GM18511 (cell line): ENCODE results near the gene PPP1R14B.

Experiments
- ATAC-seq: cut with Tn5 transposase; IDR thresholded peaks from one replicate; pipeline ENCODE4 v1.9.1; 2021; ENCODE audit warnings: mild to moderate bottlenecking, moderate library complexity; ENCODE audit not compliant: unreplicated experiment

Gene PPP1R14B, protein sequence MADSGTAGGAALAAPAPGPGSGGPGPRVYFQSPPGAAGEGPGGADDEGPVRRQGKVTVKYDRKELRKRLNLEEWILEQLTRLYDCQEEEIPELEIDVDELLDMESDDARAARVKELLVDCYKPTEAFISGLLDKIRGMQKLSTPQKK

DNA sequence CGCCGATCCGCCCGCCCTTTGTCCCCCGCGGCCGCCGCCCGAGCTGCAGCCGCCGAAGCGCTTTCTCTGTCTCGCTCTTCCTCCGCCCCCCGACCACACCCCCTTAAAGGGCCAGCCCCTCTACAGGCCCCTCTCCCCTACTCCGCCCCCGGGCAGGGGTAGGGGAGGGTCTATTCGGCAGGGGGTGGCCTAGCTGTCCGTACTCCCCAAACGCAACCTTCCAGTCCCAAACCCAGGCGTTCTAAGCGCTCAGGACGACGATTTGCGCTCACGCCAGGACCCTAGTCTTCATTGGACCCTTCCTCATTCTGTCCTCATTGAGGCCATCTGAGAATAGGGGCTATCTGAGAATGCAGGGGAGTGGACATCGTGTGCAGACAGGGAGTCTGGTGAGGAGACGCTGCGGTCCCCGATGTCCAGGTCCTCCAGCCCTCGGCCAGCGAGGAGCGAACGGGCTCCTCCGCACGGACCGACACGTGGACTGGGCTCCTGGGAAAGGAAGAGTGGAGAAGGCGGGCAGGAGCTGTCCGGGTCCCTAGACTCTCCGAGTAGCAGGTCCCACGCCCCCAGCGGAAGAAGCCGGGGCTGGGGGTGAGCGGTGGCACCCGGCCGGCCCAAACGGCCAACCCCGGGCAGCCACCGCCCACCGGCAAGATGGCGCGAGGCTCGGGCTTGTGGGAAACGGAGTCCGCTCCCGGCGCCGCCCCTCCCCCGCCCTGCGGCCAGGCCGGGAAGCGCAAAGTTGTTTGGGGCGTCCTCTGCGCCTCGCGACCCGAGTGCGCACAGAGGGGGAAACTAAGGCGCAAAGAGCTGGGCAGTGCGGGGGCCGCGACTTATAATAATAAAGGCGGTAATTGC is at the start of gene PPP1R14B:
Gene PPP1R14B (minus strand): TSS at position 73 of the 858 bp plus-strand sequence. CDS start 270 bp downstream, outside the sequence.
- ATAC-seq = peak; percentile 48

DNA sequence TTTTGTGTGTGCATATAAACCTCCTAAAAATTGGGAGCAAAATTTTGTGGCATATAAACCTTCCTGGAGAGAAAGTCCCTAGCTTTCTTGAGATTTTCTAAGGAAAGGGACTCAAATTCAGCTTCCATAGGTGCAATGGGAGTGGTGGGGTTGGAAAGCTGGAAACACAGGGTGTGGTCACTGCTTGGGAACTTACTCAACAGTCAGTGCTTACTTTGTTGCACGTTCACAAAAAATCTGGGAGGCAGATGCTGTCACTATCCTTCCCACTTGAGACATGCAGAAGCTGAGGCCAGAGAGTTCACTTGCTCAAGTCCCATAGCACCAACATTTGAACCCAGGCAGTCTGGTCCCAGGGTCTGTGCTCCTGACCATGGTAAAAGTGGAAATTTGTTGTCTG is 49.5 kb upstream of the PPP1R14B start:
- no peak for ATAC-seq

DNA sequence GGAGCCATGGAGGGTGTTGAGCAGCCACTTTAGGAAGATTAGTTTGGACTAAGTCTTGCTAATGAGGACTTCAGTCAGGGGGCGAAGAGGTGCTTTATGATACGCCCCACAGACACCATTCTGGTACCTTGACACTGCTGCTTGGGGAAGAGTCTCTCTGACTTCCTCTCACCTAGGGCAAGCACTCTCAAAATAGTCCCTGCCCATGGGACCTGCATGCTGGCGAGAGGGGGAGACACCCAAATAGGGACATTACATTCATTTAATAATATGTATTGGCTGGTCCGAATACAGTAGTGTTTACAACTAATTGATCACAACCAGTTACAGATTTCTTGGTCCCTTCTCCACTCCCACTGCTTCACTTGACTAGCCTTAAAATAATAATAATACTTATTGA is 49.0 kb upstream of the PPP1R14B start:
- ATAC-seq = no peak

DNA sequence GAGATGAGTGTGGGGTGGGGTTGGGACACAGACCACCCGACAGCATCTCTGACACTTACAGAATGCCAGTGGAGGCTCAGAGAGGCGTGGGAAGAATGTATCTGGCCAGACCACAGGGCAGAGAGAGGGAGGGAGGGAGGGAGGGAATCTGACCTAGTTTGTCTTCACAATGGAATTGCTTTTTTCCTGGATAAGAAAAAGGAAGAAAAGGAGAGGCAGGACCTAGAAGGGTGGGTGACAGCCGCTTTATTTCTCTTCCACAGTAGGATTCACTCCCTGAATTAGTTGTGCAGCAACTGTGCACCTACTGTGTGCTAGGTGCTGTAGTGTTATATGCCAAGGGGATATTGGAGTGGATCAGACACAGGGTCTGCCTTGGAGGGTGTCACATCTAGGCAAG is 48.0 kb upstream of the PPP1R14B start:
- ATAC-seq = no peak

DNA sequence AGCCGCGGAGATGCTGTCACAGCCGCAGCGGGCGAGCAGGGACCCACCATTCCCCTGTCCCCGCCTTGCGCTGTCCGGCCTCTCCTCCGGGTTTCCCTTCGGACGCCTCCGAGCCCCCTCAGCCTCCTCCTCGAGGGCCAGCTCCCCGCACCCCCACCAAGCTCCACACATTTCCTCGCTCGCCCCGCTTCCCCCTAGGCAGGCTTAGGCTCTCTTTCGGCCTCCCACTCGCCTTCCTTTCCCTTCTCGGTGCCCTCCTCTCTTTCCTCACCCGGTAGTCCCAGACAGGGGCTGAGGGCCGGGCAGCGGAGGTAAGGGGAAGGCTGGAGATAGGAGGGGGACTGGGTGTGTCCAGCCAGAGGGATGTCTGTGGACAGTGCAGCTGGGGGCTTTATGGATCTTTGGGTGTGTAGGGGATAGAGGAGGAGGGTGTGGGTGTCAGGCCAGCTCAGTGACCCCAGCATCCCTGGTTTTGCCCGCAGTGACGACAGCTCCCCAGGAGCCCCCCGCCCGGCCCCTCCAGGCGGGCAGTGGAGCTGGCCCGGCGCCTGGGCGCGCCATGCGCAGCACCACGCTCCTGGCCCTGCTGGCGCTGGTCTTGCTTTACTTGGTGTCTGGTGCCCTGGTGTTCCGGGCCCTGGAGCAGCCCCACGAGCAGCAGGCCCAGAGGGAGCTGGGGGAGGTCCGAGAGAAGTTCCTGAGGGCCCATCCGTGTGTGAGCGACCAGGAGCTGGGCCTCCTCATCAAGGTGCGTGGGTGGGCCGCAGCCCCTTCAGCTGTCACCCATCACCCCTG is 45.9 kb upstream of the PPP1R14B start:
- ATAC-seq = no peak

DNA sequence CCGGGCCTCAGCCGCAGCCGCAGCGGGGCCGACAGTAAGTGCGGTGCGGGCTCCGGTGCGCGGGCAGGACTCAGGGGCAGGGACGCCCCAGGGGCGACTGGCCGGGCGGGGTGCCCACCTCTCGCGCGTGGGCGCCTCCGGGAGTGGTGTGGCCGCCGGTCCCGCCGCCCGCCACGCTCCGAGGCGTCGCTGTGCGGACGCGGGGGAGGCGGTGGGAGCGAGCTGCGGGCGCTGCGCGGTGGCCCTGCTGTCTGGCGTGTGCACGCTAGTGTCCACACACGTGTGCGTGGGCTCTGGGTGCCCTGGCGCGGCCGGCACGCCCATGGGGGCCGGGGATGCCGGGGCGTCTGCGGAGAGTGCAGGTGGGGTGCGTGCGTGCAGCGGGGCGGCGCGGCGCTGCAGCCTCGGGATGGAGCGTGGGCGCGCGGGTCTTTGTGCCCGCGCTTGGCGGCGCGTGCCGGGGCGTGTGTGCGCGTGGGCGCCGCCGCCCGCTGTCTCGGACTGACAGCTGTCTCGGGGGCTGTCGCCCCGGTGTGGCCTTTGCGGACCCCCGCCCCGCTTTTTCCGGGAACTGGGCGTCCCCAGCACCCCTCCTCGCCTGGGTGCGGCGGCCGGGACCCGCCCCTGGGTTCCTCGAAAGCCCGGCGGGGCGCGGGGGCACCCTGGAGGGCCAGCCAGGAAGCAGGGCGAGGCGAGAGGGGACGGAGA is 45.2 kb upstream of the PPP1R14B start:
- ATAC-seq = no peak

DNA sequence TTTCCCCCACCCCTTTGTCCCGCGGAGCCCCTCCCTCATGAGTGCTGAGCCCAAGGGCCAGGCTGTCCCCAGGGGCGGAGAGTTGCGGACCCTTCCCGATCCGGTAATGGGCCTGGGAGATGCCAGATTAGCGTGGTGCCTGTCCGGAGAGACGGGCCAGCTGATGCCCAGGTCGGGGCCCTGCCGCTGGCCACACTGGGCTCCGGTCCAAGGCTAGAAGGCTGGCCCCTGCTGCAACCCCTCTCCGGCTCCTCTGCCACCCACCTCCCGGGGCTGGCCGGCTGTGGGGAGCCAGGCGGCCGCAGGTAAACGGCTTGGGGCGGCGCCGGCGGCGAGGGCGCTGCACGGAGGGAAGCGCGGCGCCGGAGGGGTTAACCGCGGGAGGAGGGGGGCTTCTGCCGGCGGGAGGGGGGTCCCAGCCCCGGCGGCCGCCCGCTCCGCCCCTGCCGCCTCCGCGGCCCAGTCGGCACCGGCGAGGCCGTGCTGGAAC is 44.6 kb upstream of the PPP1R14B start, which contains the start of gene KCNK4:
Gene KCNK4 (plus strand): TSS at position 41 of the 490 bp plus-strand sequence. CDS start 1,717 bp downstream, outside the sequence.
- ATAC-seq = no peak

DNA sequence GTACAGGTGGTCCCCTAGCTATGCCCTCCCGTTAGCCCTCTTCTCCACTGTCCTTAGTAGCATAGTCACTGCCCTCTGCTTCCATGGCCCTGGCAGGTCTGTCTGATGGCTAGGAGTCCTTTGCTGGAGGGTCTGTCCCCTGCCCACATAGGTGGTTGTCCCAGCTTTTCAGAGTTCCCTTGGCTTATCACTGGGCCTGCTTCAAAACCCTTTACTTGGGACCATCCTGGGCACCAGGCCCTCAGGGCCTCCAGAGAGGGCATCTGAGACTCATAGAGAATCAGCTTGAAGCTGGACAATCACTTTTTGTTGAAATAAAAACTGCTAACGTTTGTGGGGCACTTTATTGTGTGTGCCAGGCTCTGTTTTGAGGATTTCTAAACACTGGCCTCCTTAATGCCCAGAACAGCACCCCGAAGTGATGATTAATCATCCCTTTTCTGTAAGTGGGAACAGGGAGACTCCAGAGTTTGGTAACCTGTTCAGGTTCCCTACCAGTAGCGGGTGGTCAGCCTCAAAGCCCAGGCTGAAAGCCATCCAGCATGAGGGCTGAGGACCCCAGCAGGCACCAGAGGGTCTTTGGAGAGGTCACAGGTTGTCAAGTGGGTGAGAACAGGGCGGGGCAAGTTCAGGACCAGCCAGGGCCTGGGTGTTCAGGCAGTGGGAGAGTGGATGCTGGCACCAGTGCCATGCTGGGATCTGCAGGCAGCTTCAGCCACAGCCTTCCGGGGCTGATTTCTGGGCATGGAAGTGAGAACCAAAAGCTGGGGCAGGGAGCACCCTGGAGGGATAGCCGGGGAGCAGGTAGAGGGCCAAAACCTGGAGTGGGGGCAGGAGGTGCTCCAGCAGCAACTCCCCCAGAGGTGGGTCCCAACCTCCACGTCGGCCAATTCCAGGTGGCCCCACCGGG is 43.9 kb upstream of the PPP1R14B start:
- ATAC-seq = no peak

DNA sequence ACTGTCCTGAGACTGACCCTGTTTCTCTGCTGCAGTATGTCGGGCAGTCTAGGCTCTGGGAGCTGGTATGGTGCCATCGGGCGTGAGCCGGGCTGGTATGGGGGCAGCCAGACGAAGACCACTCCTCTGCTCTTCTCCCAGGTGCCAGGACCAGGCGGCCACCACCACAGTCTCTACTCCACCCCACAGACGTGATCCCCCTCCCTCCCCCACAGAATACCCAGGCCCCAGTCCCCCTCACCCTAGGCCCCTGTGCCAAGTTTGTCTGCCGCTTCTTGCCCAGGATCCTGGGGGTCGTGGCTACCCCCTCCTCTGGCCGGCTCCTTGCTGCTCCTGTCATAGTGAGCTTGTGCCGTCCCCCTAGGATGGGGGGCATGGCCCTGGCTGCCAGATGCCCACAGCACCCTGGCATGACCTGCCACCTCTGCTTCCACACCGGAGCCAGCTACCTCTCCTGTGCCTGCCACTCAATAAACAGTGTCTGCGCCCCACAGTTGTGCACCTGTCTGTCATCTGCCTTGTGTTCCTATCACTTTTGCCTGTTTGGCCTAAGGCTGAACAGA is 42.3 kb upstream of the PPP1R14B start:
- no peak for ATAC-seq

DNA sequence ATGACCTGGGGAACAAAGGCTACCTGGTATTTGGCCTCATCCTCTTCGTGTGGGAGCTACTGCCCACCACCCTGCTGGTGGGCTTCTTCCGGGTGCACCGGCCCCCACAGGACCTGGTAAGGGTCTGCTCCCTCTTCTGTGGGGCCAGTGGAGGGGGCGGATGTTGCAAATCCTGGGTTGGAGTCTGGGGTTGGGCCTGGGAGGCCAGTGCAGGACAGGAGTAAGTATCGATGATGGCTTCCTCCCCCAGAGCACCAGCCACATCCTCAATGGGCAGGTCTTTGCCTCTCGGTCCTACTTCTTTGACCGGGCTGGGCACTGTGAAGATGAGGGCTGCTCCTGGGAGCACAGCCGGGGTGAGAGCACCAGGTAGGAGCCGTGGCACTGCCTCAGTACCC is 41.6 kb upstream of the PPP1R14B start:
- no peak for ATAC-seq

DNA sequence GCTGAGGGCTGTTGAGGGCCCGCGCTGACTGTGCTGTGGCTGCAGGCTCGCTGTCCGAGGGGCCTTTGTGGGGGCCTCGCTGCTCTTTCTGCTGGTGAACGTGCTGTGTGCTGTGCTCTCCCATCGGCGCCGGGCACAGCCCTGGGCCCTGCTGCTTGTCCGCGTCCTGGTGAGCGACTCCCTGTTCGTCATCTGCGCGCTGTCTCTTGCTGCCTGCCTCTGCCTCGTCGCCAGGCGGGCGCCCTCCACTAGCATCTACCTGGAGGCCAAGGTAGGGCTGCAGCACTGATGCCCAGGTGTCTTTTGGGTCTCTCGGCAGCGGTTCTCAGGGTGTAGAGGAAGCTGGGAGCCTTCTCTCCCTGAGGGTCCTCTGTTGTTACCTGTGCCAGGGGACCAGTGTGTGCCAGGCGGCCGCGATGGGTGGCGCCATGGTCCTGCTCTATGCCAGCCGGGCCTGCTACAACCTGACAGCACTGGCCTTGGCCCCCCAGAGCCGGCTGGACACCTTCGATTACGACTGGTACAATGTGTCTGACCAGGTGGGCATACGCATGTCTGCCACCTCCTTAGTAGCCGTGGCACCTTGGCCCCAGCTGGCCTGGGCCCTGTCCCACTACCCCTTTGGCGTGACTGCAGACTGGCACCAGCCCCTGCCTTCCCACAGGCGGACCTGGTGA is 41.1 kb upstream of the PPP1R14B start:
- no peak for ATAC-seq

DNA sequence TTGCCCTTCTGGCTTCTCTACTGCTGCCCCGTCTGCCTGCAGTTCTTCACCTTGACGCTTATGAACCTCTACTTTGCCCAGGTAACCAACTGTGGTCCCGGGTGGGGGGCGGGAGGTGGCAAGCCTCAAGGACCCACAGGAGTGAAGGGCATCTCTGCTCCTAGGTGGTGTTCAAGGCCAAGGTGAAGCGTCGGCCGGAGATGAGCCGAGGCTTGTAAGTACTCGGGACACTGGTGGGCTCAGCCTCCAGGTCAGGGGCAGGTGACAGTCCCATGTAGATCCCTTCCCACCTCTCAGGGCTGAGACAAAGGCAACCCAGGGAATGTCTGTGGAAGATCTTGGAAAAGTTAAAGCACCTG is 40.0 kb upstream of the PPP1R14B start:
- ATAC-seq = no peak

DNA sequence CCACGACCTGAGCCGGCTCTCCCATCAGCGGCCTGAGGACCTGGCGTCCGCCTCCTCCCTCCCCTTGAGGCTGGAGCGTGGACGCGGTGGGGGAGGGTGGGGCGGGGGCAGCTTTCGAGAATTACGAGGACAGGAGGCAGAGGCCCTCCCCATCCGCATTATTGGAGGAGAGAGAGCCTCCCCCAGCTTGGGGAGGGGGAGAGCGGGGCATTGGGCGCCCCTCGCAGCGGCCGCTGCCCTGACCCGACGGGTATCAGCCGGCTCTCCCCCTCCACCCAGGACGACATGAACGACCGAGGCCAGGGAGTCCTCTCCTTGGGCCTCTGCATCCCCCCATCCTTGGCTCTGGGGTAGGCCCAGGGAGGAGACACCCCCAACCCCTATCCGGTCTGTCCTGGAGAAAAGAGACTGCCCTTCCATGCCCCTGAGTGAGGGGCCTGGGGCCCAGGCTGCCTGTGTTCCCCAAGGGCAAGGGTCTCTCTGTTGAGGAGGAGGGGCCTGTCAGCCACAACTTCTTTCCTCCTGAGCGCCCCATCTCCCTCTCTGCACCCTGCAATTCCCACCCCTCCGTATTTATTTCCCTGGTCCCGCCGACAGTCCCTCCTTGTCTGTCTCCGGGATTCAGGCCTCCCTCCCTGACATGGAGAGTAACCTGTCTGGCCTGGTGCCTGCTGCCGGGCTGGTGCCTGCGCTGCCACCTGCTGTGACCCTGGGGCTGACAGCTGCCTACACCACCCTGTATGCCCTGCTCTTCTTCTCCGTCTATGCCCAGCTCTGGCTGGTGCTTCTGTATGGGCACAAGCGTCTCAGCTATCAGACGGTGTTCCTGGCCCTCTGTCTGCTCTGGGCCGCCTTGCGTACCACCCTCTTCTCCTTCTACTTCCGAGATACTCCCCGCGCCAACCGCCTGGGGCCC is 39.4 kb upstream of the PPP1R14B start:
- no peak for ATAC-seq

DNA sequence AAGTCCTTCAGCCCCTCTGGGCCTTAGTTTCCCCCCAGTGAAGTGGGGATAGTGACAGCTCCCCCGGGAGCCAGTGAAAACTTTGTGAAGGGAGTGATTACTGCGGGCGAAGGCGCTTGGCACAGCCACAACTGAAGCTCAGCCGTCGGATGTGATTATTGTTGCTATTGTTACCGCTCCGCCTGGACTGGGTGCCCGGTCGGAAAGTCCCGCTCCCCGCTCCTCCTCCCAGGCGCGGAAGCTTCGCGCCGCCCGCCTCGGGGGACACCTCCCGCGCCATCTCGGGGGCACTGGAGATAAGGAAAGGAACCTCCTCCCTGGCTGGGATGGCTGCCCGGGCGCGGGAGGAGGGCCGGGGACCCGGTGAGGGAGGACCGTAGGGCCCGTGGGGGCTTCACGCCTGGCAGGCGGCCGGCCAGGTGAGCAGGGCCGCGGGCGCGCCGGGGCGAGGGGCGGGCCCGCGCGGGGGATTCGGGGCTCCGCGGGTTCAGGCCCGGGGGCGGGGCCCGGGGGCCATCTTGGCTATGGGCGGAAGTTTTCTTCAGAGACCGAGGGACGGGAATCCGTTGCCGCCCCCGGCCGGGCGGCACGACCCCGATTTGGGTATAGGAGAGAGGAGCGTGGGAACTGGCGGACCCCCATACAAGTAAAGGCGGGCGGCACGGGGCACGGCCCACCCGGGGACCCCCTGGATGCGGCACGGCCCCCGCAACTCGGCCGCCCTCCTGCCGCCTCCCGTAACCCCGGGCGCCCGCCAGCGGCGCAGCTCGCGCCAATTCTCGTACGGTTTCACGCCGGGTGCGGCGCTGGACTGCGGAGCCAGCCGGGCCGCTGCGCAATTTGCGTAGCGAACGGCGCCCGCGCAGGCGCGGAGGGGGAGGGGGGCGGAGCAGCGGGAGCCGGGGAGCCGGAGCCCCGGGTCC is 38.5 kb upstream of the PPP1R14B start, which contains the start of gene GPR137:
Gene GPR137 (plus strand): TSS at position 887 of the 923 bp plus-strand sequence. CDS start 677 bp downstream, outside the sequence.
- ATAC-seq = peak; percentile 67

DNA sequence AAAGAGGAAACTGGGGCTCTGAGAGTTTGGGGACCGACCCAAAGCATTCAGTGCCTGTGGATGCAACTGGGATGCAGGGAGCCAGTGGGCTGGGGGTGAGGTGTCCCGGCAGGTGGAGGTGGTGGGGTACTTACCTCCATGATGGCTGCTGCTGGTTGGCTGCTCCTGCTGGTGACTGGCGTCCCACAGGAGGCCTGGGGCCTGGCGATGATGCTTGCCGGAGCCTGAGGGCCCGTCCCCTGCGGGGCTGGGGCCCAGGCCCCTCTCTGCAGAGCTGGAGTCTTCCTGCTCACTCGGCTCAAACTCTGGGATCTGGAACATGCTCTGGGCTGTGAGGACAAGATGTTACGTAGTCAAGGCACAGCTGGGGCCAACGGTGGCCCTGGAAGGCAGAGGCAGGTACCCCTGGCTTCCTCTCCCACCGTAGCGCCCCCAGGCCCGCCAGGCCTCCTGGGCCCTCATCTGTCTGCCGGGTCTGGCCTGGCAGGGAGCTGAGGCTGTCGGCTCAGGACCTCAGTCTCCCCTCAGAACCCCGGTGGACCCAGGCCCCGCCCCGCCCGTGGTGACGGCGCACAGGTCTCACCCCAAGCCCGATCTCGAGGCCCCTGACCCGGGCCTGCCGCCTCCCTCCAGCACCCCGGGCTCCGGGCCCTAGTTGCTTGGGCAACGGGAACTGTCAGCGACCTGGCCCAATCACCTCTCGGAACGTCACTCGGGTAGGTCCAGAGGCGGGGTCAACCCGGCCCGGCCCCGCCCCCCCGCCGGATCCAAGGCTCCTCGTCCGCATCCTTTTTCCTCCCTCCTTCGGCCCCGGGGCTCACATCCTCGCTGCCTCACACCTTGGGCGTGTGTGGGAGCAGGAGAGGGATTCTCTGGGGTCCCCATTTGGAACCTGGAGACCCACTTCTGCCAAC is 37.6 kb upstream of the PPP1R14B start, which contains the start of gene BAD:
Gene BAD (minus strand): TSS at position 618 of the 914 bp plus-strand sequence. CDS start 297 bp downstream, at position 321.
- ATAC-seq = peak; percentile 86
